Measurements from ENCODE around the gene PGF.
A peak's percentile ranks its signal among the peaks of the same experiment; 100 is the strongest.

PGF gene

DNA sequence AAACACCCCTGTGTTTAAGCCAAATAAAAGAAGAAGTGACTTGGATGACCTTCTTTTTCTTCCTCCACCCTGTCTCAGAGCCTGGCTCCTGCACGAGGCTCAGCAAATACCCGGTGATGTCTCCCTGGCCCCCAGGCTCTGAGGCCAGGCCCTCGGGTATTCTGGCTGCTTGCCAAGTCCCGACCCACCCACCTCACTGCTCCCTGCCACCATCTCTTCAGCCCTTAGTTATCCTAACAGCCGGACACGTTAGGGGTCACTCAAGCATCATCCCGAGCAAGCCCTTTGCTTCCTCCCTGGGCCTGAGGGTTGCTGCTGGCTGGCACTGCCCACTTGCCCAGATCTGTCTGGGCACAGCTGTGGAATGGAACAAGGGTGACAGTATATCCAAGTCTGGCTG is 39.6 kb downstream of the PGF start:
- DNase-seq = no peak

DNA sequence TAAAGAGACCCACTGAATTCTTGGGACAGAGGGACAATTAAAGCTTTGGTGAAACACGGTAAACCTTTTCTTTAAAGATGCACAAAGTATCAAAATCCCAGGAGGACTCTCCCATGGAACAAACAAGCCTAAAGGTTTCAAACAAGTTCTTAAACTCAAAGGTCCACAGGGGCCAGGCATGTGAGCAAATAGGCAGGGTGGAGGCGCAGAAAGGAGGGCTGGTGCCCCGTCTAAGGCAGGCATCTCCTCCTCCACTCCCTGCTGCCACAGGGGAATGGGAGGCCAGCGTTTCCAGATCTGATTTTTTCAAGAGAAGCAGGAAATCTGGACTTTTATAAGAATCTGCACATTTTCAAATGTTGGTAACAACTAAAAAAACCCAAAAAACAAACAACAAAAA is 40.0 kb downstream of the PGF start:
- DNase-seq = no peak

DNA sequence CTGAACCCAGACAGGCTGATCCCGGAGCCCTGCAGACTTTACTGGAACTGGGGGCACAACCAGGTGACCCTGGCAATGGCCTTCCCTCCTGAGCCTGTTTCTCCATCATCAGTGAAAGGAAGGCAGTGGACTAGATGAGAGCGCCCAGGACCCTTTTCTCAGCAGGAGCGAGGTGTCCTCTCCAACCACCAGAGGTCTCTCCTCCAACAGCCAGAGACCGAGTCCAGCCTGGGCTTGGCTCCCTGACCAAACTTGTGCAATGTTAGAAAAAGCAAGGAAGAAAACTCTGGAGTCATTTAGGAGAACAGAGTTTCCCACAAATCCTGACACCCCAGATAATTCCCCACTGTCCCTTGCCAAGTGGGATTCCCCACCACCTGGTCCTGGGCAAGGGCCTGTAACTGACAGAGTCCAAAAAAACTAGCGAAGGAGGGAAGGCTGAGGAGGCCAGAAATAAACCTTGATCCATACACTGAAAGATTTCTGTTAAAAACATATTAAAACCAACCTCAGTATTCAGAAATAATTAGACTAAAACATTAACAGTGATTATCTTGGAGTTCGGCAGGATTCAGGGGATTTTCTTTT is 41.3 kb downstream of the PGF start:
- DNase-seq = peak; percentile 16

DNA sequence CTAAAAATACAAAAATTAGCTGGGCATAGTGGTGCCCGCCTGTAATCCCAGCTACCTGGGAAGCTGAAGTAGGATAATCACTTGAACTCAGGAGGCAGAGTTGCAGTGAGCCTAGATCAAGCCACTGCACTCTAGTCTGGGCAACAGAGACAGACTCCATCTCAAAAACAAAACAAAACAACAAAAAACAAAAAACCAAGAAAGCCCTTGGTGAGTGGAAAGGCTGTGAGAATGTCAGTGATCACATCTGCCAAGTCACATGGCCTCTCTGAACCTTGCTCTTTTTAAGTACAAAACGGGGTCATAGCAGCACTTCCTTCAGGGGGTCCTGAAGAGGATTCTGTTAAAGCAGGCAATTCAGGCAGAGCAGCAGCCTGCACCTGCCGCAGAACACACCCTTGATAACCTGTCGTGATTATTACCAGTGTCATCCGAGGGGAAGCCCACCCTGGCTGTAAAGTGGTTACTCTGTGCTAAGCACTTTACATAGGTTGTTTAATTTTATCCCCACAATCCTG is 41.9 kb downstream of the PGF start:
- no peak for DNase-seq

DNA sequence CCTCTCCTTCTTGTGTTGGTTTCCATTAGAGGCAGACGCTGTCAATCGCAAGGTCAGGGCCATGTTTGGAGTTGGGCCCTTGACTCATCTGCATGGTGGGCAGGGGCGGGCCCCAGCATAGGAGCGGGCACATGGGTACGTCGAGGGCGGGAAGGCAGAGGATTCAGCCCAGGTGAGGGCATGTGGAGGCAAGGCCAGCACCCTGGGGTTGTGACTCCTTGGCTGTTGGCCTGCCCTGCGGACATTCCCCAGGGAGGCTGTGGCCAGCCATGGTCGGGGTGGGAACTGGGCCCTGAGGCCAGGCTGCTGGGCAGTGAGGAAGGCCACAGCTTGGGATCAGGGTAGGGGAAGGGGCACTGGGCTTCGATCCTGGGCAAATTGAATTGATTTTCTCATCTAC is 42.6 kb downstream of the PGF start:
- DNase-seq = no peak

DNA sequence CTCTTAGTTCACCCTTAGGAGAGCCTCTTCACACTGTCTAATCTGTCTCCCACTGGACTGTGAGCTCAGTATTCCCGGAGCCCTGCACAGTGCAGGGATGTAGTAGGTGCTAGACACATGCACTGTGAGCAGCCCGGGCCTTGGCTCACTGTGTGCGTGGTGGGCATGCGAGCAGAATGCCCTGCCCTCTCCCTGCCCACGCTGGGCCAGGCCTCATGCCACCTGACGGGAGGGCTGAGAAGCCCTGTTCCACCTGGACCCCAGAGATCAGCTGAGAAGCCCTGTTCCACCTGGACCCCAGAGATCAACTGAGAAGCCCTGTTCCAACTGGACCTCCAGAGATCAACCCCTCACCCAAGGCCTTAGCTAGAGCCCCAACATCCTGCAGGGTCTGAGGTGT is 43.3 kb downstream of the PGF start:
- no peak for DNase-seq

DNA sequence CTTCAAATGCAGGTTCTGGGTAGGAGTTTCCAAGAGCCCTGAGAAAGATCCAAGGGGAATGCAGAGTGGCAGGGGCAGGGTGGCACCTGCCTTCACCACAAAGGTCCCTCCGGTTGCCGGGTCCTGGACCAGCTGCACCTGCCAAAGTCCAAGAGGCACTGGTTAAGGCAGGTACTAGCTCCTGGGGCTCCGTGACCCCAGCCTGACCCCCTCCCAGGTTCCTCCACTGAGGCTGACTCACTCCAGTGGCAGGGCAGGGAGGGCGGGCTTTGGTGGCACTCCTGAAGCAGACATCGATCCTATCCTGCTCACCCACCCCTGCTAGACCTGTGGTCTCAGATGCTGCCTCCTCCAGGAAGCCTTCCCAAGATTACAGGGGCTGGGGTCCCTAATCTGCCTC is 43.7 kb downstream of the PGF start:
- no peak for DNase-seq

DNA sequence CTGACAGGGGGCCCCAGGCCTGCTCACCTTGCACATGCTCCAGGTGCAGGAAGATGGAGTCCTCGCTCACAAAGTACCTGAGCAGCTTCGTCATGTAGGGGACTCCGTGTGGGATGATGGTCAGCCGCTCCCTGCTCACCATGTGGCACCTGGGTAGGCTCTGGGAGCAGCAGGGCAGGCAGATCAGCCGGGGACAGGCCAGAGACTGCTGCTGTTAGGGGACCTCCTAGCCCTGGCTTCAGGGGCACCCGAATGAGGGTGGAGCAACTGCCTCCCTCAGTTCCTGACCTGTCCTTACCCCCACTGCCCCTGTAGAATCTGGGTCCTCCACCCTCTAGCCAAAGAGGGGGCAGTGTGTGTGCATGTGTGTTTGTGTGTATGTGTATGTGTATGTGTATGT is 44.2 kb downstream of the PGF start:
- DNase-seq = no peak

DNA sequence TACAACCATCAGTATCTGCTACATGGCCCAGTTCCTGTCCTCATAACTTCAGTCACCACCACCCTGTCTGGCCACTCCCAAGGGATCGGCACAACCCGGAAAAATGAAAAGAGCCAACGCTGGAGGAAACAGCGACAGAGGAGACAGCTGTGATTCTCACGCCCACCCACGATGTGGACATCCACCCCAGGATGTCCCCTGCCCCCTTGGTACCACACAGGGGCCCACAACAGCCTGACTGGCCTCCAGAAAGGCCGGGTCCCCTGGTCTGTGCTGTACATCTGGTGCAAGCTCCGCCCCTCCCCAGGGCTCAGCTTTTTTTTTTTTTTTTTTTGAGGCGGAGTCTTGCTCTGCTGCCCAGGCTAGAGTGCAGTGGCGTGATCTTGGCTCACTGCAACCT is 44.8 kb downstream of the PGF start:
- DNase-seq = no peak

DNA sequence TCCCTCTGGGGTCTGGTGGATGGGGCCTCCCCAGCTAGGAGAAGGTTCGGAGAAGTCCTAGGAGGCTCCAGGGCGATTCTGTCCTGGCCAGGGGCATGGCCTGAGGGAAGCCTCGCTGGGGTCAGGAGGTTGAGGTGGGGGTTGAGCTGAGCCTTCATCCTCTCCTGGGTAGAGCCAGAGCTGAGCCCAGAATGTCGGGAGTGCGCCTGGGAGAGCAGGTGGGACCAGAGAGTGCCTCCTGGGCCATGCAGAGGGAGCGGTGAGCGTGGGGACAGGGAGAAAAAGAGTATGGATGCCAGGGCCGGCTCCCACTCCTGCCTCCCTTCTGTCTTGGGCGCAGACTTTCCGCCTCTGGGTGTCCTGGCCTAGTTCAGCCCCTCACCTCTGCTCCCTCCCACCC is 45.5 kb downstream of the PGF start:
- no peak for DNase-seq

DNA sequence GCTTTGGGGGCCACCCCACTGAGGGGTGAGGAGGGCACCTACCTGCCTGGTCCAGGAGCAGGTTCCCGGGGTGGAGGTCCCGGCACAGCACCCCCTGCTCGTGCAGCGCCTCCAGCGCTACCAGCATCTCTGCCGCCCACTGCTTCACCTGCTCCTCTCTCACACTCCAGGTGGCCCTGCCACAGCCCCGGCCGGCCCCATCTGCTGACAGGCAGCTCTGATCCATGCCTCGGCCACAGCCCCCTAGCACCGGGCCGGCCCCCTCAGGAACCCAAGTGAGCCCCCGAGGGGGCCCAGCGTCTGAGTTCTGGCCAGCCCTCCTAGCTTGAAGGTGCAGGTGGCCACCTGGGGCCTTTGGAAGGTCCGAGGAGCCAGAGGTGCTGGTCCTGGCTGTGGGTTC is 45.9 kb downstream of the PGF start:
- no peak for DNase-seq

DNA sequence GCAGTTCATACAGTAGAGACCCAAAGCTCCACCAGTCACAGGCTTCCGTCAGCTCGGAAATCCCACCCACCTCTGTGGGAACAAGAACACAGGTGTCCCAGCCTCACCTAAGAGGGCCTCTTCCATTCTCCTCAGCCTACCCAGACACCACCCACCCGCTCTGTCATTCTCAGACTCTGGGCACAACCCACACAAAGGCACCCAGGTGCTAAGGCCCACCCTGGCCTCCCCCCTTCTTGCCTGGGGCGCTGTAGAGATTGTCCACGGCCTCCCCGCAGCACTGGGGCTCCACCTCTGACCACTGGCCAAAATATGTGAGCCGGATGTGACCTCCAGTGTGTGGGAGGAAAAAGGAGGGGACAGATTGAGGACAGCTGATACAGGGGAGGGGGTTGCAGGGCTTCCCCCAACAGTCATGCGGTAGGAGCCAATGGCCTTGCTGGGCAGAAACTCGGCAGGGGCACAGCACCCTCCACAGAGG is 46.5 kb downstream of the PGF start:
- no peak for DNase-seq

DNA sequence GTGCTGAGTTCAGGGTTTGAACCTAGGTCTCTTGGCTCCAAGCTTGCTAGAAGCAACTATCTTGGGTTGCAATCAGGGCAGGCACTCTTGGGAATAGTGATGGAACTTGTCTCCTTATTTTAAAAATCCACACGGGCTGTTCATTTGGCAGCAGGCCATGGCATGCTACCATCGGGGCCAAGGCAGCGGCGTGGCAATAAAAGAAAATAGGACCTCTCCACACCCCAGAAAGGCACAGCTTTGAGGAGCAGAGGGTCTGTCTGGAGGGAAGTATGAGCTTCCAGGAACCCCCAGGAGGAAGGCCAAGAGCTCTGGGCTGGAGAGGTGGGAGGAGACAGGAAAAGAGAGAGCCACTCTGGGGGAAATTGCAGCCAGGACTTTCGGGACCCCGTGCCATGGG is 47.7 kb downstream of the PGF start:
- DNase-seq = no peak

DNA sequence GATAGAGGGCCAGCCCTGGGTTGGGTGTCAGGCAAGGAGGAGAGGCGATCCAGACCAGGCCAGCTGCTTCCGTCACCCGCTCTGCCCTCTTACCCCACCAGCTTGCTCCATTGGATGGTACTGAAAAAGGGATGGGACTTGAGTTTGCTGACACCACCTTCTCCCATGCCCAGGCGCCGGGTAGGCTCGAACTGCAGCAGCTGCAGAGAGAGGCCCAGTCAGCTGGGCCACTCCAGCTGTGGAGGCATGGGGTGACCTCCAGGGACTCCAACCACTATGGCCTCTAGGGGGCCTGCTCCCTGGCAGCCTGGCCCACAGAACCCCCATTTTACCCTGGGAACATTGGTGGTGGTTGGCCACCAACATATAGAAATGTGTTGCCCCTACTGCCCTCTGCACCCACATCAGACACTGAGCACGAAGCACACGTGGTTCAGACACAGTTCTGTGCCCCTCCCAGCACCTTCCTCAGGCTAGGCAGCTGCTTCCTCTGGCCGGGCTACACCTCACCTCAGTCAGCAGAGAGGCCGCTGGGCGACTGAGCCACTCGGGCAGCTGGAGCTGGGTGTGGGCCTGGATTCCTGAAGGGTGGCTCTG is 48.4 kb downstream of the PGF start:
- DNase-seq = no peak

DNA sequence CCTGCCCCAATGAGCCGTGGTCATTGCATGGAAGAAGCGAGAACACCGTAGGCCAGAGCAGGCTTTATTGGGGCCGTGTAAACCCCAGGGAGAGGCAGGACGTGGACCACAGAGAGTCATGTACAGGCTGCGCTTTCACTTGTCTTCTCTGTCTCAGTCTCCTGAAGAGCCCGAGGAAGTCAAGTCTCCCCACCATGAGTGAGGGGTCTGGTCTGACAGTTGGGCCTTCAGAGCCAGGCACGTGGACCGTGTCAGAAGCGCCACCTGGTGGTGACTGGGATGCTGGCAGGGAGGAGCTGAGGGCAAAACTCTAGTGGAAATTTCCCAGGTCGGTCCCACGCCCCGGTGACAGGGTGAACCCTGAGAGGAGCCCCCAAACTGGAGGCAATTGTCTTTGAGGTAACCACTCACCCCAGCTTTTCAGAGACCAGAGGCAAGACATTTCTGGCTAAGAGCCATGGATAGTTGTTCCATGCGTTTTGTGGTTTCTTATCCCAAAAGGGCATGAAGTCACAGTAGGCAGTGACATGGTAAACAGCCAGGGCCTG is 49.7 kb downstream of the PGF start:
- peak; percentile 56 for DNase-seq

DNA sequence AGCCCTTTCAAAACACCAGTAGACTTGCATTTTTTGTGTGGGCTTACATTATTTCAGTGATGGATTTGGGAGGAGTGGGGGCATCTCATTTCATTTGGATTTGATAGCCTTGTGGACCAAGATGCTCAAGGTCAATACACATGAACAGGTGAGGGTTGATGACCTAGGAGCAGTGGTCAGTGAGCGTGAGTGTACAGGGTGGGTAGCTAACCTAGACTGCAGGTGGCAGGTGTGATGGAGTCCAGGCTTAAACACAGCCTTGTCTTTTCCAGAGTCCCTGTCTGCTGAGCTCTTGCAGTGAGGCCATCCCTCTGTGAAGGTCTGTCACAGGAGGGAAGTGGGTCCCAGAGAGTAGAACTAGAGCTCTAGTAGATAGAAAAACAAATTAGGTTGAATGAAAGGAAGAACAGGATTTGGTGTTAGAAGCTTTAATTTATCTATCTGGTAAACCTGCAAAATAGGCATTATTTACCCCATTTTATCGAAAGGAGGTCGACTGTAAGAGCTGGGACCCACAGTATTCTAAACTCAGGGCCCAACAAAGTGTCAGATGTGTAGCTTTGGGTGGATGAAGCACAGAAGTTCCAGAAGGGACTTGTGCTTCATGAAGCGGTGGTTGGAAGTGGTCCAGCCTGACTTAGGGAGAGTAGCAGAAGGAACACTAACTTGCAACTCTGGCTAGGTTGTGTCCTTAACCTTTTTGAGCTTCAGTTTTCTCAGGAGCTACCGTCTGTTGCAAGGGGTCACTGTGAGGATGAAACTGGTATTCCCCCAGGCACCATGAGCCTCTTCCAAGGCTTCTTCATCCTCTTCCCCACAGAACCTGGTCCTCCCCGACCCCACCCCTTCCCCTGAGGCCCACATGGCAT is 50.5 kb downstream of the PGF start:
- DNase-seq = no peak

DNA sequence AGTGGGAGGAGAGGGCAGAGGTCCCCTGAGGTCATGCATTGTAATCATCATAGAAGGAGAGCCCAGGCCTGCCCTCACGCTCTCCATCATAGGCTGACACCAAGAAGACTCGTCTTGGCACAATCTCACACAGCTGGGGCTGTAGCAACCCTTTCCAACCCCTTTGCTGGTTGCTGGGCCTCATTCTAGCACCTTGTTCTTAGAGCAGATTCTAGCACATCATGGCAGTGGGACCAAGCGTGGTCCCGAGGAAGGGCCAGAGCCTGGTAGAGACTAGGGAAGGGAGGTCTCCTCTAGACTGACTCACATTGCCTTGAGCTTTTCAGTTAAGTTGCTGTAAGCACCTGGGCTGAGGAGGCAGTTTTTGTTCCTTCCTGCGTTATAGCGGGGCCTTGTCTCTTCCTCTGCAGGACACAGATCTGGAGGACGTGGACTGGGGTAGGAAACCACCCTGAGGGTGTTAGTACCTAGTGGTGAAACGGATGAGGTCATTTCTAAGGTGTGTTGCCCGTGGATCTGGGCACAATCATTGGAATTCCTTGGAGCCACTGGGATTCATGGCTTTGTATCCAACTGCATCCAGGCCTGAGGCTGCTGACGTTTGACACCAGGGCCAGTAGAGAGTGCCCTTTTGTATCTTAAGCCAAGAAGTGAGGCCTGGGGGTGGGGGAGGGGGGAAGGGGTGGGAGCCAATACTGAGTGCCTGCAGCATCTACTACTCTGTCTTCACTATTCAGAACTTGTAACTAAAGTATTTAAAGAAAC is 52.3 kb downstream of the PGF start:
- no peak for DNase-seq

DNA sequence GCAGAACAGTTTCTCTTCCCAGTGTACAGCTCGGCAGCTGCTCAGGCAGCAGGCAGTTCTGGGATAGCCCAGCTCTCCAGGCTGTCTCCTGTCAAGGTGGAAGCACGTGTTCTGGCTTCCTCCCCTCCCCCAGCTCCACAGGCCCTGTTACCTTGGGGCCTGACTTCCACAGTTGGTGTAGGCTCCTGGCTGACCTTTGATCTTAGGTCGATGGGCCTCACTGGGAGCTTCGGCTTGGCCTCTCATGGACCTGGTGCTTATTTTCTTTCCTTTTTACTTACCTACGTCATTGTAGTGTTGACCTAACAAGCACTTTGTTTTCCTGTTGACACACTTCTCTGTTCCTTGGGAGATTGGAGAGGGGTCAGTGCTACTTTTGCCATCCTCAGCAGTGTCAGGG is 56.7 kb downstream of the PGF start:
- no peak for DNase-seq

DNA sequence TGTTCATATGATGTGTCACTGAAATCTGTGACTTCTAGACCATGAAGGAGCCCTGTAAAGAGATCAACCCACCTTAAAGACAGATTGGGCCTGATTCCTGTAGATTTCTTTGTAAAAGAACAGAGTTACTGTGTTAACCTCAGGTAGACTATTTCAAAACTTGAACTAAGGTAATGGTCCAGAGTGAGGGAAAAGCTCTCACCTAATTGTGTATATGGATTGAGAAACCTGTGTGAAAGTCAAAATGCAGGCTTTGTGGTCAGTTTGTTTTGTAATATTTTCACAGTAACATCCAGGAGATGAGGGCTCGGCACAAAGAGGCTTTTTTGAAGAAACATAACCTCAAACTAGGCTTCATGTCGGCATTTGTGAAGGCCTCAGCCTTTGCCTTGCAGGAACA is 57.3 kb downstream of the PGF start:
- DNase-seq = no peak

DNA sequence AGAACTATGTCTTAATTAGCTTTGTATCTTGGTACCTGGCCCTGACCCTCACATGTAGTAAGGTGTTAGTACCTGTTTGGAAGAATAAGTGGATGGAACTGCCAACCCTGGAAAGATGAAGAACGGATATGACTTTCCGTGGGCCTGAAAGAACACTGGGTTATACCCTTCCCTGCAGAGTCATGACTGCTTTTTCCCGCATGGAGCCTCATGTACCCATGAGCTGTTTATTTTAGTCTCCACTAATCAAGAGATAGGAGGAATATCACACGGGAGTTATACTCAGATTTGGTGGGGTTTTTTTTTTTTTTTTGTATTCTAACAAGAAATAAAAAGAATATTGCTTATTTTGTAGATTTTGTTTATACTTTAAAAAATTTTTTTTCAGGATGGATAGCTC is 57.8 kb downstream of the PGF start:
- DNase-seq = no peak

DNA sequence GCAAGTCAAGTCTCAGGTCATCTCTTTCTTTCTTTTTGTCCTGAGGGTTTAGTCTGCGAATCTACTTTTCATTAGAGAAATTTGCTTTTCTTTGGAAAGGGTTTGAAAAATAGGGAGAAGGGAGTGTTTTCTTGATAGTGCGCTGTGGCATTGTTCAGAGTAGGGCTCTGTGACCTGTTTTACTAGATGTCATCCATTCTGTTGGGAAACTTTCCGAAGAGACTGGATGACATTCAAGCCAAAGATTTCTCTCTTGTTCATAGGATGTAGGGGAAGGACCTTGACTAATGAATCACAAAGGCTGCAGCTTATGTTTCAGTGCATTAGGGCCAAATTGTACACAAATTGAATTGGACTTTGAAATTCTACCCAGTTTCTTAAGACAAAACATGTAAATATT is 59.0 kb downstream of the PGF start:
- DNase-seq = no peak

DNA sequence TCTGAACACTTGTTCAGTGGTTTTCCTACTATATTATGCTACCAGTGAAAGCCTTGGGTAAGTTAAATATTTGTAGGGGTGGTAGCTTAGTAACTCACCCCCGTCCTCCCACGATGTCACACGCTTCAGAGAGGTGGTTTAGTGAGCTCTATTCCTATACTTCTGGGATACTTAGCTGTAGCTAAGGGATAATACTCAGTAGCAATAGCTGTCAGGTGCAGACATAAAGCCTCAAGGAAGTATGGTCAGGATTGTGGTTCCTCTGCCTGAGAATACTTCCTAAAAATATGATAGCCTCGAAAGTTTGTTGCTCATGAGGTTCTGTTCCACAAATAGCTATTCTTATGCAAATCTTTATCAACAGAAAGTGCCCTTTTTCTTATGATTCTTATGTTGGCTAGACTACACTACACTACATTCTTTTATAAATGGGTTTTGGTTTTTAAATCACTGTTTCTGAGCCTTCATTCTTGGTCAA is 61.7 kb downstream of the PGF start:
- DNase-seq = no peak

DNA sequence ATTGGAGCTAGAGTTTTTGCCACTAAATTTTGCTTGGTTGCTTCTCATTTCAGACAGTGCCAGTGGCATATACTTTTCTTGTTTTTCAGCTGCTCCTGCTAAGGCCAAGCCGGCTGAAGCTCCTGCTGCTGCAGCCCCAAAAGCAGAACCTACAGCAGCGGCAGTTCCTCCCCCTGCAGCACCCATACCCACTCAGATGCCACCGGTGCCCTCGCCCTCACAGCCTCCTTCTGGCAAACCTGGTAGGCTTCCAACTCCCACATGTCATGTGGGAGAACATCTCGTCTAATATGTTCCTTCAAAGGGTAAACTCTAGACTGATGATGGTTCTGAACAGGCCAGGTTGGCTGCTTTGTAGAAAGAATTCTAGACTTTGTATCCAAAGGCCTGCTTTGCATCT is 62.7 kb downstream of the PGF start:
- no peak for DNase-seq
